Measurements from ENCODE around the gene UBA7.

DNA sequence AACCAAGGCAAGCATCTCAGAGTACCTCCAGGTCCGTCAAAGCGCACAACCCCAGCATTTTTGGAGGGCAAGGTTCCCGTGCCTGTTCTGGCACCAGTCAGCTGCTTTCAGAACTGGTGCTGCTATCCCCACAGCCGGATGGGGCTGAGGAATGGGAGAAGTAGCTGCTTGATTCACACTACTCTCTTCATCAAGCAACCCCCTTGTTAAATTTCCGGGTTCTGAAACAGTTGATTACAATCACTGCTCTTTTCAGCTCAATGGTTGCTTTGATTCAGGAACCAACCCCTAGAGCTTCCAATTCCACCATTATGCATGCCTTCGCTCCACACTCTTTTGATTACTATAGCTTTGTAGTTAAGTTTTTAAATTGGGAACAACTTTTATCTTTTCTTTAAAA lies 12.3 kb upstream of the UBA7 start:
- TF ChIP-seq, protein P1, sequence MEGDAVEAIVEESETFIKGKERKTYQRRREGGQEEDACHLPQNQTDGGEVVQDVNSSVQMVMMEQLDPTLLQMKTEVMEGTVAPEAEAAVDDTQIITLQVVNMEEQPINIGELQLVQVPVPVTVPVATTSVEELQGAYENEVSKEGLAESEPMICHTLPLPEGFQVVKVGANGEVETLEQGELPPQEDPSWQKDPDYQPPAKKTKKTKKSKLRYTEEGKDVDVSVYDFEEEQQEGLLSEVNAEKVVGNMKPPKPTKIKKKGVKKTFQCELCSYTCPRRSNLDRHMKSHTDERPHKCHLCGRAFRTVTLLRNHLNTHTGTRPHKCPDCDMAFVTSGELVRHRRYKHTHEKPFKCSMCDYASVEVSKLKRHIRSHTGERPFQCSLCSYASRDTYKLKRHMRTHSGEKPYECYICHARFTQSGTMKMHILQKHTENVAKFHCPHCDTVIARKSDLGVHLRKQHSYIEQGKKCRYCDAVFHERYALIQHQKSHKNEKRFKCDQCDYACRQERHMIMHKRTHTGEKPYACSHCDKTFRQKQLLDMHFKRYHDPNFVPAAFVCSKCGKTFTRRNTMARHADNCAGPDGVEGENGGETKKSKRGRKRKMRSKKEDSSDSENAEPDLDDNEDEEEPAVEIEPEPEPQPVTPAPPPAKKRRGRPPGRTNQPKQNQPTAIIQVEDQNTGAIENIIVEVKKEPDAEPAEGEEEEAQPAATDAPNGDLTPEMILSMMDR (IDR thresholded peaks at IDR 0.05; ENCODE audit: low read length) = no peak
- TF ChIP-seq EZH2 (IDR thresholded peaks at IDR 0.05; ENCODE audit: borderline replicate concordance, low read length) = no peak

All from OCI-LY1 (cell line).